Activated T-helper 2 cell treated with anti-CD3 and anti-CD28 coated beads, Interferon-gamma antibody, Interleukin-2, Interleukin-4, amounts not matched to agents 10 μg/mL and 5 μg/mL and 100 μg/mL, durations not matched to agents 14 hours and 24 hours and 36 hours (primary cell): ENCODE data around the gene CREB3L1. TPM values are rescaled to one million over a fixed set of nuclear protein-coding genes. Genes with fewer than 3 reads are reported as not detected.

Experiments
- DNase-seq: peaks from one replicate; pipeline ENCODE4 v3.0.0; 2021; ENCODE audit warnings: low spot score
- H3K27ac Mint-ChIP-seq: one replicate; pipeline ENCODE4 v1.8.0; 2021; ENCODE audit warnings: mixed read lengths
- H3K27me3 Mint-ChIP-seq: one replicate; pipeline ENCODE4 v1.8.0; 2021; ENCODE audit warnings: low read depth, mixed read lengths
- H3K36me3 Mint-ChIP-seq: one replicate; pipeline ENCODE4 v1.8.0; 2021; ENCODE audit warnings: low read depth, mixed read lengths
- H3K4me1 Mint-ChIP-seq: one replicate; pipeline ENCODE4 v1.8.0; 2021; ENCODE audit warnings: low read depth, mixed read lengths
- H3K4me3 Mint-ChIP-seq: one replicate; pipeline ENCODE4 v1.8.0; 2021; ENCODE audit warnings: low read depth, mild to moderate bottlenecking, moderate library complexity, mixed read lengths
- H3K9me3 Mint-ChIP-seq: one replicate; pipeline ENCODE4 v1.8.0; 2021; ENCODE audit warnings: mixed read lengths
- intact Hi-C: fragments of 100-400 bp; cut with micrococcal nuclease; formaldehyde crosslinking; loops from one replicate; pipeline ENCODE4 v1.15.1; 2023
- total RNA-seq: library from RNA; stranded (reverse); gene quantifications from 2 replicates; pipeline ENCODE4 v1.2.3, GENCODE V29; 2022

Gene CREB3L1
- total RNA-seq, 1 donor from 2014 or later, result not detected

DNA sequence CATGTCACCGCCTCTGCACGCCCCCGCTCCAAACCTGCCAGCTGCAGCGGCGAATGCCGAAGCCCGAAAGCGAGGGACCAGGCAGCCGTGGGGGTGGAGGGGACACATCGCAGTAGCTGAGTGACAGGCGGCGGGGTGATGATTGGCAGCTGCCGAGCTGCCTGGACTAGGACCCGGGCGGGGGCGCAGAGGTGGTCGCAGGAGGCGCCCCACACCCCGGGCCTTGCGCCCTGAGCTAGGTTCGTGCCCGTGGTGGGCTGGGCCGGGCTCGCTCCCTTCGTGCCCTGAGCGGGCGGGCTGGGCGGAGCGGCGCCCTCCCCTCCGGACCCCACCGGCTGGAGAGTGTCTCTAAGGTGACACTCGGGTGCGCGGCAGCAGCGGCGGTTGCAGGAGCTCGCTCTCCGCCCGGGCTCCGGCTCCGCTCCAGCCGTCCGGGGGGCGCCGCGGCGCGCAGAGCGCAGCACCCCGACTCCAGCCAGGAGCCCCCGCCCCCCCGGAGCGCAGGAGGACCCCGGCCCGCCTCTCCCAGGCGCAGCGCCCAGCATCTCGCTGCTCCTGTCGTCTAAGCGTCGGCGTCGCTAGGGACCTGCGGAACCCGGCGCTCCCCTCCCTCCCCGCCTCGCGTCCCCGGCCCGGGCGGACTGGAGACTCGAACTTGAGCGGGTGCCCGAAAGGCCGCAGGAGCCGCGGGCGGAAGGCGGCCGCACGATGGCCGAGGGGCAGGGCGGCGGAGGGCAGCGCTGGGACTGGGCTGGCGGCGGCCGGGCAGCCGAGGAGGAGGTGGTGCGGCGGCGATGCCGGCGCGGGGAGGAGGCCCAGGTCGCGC, 55.3 kb downstream of the CREB3L1 start:
- H3K4me3 Mint-ChIP-seq, result peak overlapping the region; percentile 18
- H3K27ac Mint-ChIP-seq, result no peak overlapping the region
- H3K4me1 Mint-ChIP-seq, result peaks cover 39% of the 10 kb centered on the region
- intact Hi-C loops, result no loop called here
- H3K27me3 Mint-ChIP-seq, result peaks cover 53% of the 10 kb centered on the region
- H3K36me3 Mint-ChIP-seq, result peaks cover 3% of the 10 kb centered on the region
- no peaks in the 10 kb centered on the region for H3K9me3 Mint-ChIP-seq
- no peak for DNase-seq

DNA sequence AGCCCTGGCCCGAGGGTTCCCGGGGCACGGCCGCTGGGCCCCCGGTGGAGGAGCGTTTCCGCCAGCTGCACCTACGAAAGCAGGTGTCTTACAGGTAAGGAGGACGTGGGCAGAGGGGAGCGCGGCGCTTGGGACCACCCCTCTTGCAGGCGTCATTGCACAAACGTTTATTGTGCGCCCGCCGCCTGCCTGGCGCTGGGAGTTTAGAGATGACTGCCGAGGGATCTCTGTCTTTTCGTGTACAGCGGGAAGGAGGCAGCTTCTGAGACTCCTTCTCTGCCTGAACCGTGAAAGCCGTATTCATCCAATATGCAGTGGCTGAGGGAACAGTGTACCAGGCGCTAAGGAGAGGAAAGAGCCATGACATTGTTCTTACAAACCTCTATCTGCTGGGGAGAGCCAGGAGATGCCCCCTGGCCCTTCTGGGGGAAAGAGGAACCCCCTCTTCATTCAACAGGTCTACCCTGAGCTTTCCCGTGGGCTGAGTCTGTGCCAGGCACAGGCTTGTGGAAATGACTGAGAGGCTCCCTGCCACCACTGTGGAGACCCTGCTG, 56.0 kb downstream of the CREB3L1 start:
- peak overlapping the region; percentile 66 for H3K4me3 Mint-ChIP-seq
- no peaks in the 10 kb centered on the region for H3K9me3 Mint-ChIP-seq
- no peak overlapping the region for H3K27ac Mint-ChIP-seq
- intact Hi-C loops, result no loop called here
- DNase-seq, result no peak
- H3K36me3 Mint-ChIP-seq, result peaks cover 3% of the 10 kb centered on the region
- peaks cover 42% of the 10 kb centered on the region for H3K4me1 Mint-ChIP-seq
- H3K27me3 Mint-ChIP-seq, result peaks cover 50% of the 10 kb centered on the region

GRCh38 chr11:46334211-46334610, 56.7 kb downstream of the CREB3L1 start:
- Mint-ChIP-seq H3K36me3 (peaks cover 3% of the 10 kb centered on the region), H3K27me3 (peaks cover 52% of the 10 kb centered on the region), H3K4me1 (peaks cover 48% of the 10 kb centered on the region), H3K9me3 (no peaks in the 10 kb centered on the region), H3K4me3 (no peak overlapping the region), H3K27ac (no peak overlapping the region)
- intact Hi-C loops, result no loop called here
- DNase-seq, result no peak

- intact Hi-C loops, result no loop called here
- peaks cover 38% of the 10 kb centered on the region for H3K4me1 Mint-ChIP-seq
- peaks cover 43% of the 10 kb centered on the region for H3K27me3 Mint-ChIP-seq
- H3K36me3 Mint-ChIP-seq, result peaks cover 3% of the 10 kb centered on the region
- no peak overlapping the region for H3K27ac Mint-ChIP-seq
- H3K4me3 Mint-ChIP-seq, result no peak overlapping the region
- no peak for DNase-seq
- no peaks in the 10 kb centered on the region for H3K9me3 Mint-ChIP-seq
Measured at GRCh38 chr11:46335271-46335670, 57.8 kb downstream of the CREB3L1 start.

- Mint-ChIP-seq H3K36me3 (peaks cover 3% of the 10 kb centered on the region), H3K9me3 (no peaks in the 10 kb centered on the region), H3K4me1 (peaks cover 30% of the 10 kb centered on the region), H3K4me3 (no peak overlapping the region), H3K27me3 (peaks cover 37% of the 10 kb centered on the region), H3K27ac (peak overlapping the region; percentile 42)
- no peak for DNase-seq
- intact Hi-C loops, result no loop called here
Measured at GRCh38 chr11:46335890-46336562, 58.6 kb downstream of the CREB3L1 start.

DNA sequence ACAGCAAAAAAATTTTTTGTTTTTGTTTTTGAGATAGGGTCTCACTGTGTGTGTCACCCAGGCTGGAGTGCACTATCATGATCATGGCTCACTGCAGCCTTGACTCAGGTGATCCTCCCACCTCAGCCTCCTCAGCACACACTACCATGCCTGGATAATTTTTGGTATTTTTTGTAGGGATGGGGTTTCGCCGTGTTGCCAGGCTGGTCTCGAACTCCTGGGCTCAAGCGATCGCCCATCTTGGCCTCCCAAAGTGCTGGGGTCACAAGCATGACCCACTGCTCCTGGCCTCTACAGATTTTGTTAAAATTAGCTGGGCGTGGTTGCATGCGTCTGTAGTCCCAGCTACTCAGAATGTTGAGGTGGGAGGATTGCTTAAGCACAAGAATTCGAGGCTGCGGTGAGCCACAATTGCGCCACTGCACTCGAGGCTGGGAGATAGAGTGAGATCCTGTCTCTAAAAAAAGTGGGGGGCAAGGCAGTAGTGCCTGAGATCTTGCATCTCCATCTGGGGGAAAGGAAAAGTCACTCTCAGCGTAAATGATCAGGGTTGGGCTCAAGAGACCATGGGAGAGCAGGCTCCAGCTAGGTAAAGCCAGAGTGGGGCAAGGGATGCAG, 59.2 kb downstream of the CREB3L1 start:
- Mint-ChIP-seq H3K4me1 (peaks cover 30% of the 10 kb centered on the region), H3K27me3 (peaks cover 38% of the 10 kb centered on the region), H3K9me3 (no peaks in the 10 kb centered on the region), H3K36me3 (peaks cover under 1% of the 10 kb centered on the region), H3K27ac (no peak overlapping the region), H3K4me3 (no peak overlapping the region)
- DNase-seq, result no peak
- intact Hi-C loops, result no loop called here

DNA sequence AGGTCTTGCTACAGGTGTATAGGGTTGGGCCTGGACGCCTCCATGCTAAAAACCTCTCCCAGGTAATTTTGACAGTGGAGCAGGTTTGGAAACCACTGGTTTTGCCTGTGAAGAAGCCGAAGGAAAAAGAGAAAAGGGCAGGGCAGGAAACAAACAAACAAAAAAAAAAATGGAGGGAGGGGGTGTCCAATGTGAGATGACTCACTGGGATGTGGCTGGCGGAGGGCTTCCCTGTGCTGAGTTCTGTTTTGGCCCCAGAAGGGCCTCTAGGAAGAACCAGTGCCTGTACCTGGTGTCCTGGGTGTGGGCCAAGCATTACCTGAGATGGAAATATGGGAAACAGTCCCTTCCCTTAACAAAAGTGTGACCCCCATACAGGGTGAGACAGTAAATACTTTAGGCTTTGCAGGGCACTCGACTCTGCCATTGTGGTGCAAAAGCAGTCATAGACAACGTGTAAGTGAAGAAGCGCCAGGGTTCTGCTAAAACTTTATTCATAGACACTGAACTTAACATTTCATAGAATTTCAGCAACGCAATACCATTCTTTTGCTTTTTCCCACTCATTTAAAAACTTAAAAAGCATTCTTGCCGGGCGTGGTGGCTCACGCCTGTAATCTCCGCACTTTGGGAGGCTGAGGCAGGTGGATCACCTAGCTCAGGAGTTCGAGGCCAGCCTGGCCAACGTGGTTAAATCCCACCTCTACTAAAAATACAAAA, 60.3 kb downstream of the CREB3L1 start:
- Mint-ChIP-seq H3K4me3 (no peak overlapping the region), H3K27me3 (peaks cover 33% of the 10 kb centered on the region), H3K36me3 (no peaks in the 10 kb centered on the region), H3K9me3 (no peaks in the 10 kb centered on the region), H3K4me1 (peaks cover 35% of the 10 kb centered on the region), H3K27ac (no peak overlapping the region)
- DNase-seq, result no peak
- intact Hi-C loops, result no loop called here

DNA sequence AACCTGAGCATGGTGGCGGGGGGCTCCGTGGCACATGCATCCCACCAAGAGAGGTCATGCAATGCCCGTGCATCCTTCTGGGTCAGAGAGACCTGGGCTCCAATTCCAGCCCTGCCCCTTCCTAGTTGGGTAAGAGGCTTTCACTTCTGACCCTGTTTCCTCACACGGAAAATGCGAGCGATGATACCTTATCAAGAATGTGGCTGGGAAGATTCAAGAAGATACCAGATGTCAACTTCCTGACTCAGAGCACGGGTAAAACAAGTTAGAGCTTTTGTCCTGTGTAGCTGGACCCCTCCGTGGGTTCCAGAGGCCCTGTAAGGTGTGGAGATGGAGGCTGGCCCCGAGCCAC, 61.1 kb downstream of the CREB3L1 start:
- Mint-ChIP-seq H3K9me3 (no peaks in the 10 kb centered on the region), H3K27me3 (peaks cover 31% of the 10 kb centered on the region), H3K27ac (no peak overlapping the region), H3K4me1 (peaks cover 33% of the 10 kb centered on the region), H3K36me3 (no peaks in the 10 kb centered on the region), H3K4me3 (peak overlapping the region; percentile 6)
- intact Hi-C loops, result no loop called here
- no peak for DNase-seq

DNA sequence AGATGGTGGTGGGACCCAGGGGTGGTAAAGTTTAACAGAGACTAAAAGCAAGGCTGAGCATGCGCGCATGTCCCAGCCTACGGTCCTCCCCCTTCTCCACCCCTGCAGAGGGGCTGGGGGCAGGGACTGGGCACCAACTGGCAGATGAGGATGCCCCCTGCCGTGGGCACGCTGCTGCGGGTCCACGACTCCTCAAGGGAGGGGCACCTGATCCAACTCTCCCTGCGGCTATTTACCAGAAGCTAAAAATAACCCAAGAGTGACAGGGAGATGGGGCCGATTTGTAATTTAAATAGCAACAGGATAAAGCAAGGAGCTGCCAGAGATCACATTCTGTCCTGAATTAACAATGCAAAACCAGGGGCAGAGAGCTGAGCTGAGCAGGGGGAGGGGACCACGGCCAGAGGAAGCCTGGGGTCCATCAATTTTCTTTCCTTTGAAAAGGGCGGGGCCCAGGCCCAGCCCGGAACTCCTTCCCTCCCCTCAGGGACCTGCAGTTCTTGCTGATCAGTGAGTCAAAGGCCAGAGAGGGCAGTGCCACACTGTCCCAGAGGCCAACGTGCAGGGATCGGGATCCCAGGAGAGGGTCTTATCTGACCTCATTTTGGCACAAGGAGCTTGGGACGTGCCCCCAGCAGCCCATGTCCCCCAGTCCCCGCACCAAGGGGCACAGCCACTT, 61.7 kb downstream of the CREB3L1 start:
- no peak for DNase-seq
- peaks cover 30% of the 10 kb centered on the region for H3K27me3 Mint-ChIP-seq
- intact Hi-C loops, result no loop called here
- H3K27ac Mint-ChIP-seq, result no peak overlapping the region
- no peak overlapping the region for H3K4me3 Mint-ChIP-seq
- H3K36me3 Mint-ChIP-seq, result no peaks in the 10 kb centered on the region
- H3K4me1 Mint-ChIP-seq, result peaks cover 32% of the 10 kb centered on the region
- H3K9me3 Mint-ChIP-seq, result no peaks in the 10 kb centered on the region

- Mint-ChIP-seq H3K4me3 (no peak overlapping the region), H3K9me3 (no peaks in the 10 kb centered on the region), H3K4me1 (peaks cover 34% of the 10 kb centered on the region), H3K36me3 (no peaks in the 10 kb centered on the region), H3K27me3 (peaks cover 26% of the 10 kb centered on the region), H3K27ac (no peak overlapping the region)
- no peak for DNase-seq
- intact Hi-C loops, result no loop called here
Measured at GRCh38 chr11:46339816-46340215, 62.4 kb downstream of the CREB3L1 start.

DNA sequence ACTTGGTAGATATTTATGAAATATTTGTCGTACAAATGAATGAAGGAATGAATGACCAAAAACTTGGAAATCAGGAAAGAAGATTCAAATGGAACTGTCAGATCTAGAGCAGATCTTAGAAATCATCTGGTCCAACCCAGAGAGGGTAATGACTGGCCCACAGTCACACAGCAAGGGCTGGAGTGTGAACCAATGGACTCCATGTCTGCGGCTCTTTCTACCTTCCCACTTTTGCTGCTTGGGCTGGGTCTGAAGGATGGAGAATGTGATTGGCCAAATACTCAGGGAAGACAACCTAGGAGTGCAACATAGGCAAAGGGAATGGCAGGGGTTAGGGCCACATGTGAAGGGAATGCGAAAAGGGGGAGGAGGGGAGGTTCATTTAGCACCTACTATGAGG, 64.0 kb downstream of the CREB3L1 start:
- H3K9me3 Mint-ChIP-seq, result no peaks in the 10 kb centered on the region
- H3K27me3 Mint-ChIP-seq, result peaks cover 16% of the 10 kb centered on the region
- no peaks in the 10 kb centered on the region for H3K36me3 Mint-ChIP-seq
- intact Hi-C loops, result no loop called here
- no peak for DNase-seq
- no peak overlapping the region for H3K4me3 Mint-ChIP-seq
- H3K27ac Mint-ChIP-seq, result no peak overlapping the region
- H3K4me1 Mint-ChIP-seq, result peaks cover 47% of the 10 kb centered on the region

DNA sequence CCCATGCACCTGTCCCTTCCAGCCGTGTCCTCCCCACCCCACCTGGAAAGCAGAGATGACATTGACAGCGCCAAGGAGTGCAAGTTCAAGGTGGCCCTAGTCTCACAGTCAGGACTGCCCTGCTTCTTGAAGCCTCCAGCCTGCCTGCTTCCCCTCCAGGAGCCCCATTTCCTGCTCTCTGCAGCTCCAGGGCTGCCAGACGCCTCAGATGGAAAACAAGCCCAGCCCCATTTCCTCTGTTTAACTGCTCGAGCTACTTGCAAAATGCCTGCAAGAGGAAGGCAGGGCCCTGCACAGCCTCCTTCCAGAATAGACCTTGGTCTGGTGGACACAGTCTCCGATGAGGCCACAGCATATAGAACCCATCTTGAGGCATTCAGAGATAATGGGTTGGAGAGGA, 64.8 kb downstream of the CREB3L1 start:
- no peak for DNase-seq
- intact Hi-C loops, result no loop called here
- H3K4me1 Mint-ChIP-seq, result peaks cover 50% of the 10 kb centered on the region
- no peaks in the 10 kb centered on the region for H3K36me3 Mint-ChIP-seq
- peaks cover 16% of the 10 kb centered on the region for H3K27me3 Mint-ChIP-seq
- H3K4me3 Mint-ChIP-seq, result no peak overlapping the region
- no peak overlapping the region for H3K27ac Mint-ChIP-seq
- no peaks in the 10 kb centered on the region for H3K9me3 Mint-ChIP-seq
